Ectodermal cell (in vitro differentiated cells): ENCODE data around the gene SLC2A10.

ENCODE experiments used
- H3K27ac ChIP-seq: 2 replicates; pipeline ENCODE4 v1.7.0; 2013; ENCODE audit warnings: mild to moderate bottlenecking, low read depth, low read length; ENCODE audit not compliant: insufficient read depth, poor library complexity, severe bottlenecking
- H3K27me3 ChIP-seq: 2 replicates; pipeline ENCODE4 v1.7.0; 2013; ENCODE audit warnings: mild to moderate bottlenecking, low read length; ENCODE audit not compliant: insufficient read depth, control insufficient read depth, poor library complexity, severe bottlenecking
- H3K36me3 ChIP-seq: one replicate; pipeline ENCODE4 v1.7.0; 2013; ENCODE audit warnings: low read length; ENCODE audit not compliant: control insufficient read depth, insufficient read depth
- H3K4me1 ChIP-seq: one replicate; pipeline ENCODE4 v1.7.0; 2013; ENCODE audit warnings: low read length; ENCODE audit not compliant: control insufficient read depth, insufficient read depth
- H3K4me3 ChIP-seq: 2 replicates; pipeline ENCODE4 v1.7.0; 2013; ENCODE audit warnings: low read depth, low read length, control low read depth; ENCODE audit not compliant: insufficient read depth
- H3K9me3 ChIP-seq: 2 replicates; pipeline ENCODE4 v1.7.0; 2013; ENCODE audit warnings: mild to moderate bottlenecking, low read length, moderate library complexity; ENCODE audit not compliant: control insufficient read depth
- WGBS, 2 experiments: methylation state at CpG; one replicate each; pipeline ENCODE4 v1.1.7; 2013; ENCODE audit warnings: missing lambda C conversion rate in 2 of 2; 5-methylcytosine and 5-hydroxymethylcytosine counted together

SLC2A10 gene

DNA sequence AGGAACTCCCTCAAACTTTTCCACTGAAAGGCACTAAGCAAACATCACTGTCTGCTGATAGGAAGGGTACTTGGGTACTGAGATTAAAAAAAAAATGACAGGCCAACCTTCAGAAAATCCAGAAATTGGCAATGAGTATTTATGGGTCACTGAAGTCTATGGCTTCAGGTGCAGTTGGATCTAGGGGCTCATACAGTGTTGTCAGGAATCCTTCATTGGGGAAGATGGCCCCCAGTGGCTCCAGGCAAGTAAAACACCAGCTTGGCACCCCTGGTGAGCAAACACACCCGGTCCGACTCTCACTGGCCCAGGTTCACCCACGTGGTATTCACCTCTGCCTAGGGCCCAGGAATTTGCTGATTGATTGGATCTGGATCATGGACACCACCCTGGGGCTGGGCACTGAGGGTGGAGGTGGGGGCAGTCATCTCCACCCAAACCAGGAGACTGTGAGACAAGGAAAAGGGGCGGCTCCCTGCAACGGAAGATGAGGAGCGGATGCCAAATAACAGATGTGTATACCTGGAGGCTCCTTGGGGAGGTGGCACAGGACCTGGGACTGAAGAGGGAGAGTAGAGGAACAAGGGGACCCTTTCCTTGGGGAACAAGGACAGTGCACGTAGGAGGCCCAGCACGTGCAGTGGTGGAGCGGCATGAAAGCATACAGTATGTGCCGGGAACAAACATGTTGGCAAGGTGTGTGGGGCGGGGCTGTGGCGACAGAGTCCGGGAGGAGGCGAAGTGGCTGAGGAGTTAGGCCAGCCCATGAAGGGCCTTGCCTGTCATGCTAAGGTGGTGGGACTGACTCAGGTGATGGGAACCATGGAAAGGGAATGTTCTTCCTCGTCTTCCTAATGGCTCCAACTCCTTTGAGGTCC lies 4.7 kb downstream of the SLC2A10 start:
- WGBS, 2 experiments = 94 to 96% methylated on average over 15 of the region's 15 CpGs
- no peaks in the 10 kb centered on the region for H3K27me3 ChIP-seq
- H3K36me3 ChIP-seq = no peaks in the 10 kb centered on the region
- H3K4me3 ChIP-seq = no peak overlapping the region
- H3K4me1 ChIP-seq = peaks cover 9% of the 10 kb centered on the region
- no peaks in the 10 kb centered on the region for H3K9me3 ChIP-seq
- H3K27ac ChIP-seq = no peak overlapping the region

DNA sequence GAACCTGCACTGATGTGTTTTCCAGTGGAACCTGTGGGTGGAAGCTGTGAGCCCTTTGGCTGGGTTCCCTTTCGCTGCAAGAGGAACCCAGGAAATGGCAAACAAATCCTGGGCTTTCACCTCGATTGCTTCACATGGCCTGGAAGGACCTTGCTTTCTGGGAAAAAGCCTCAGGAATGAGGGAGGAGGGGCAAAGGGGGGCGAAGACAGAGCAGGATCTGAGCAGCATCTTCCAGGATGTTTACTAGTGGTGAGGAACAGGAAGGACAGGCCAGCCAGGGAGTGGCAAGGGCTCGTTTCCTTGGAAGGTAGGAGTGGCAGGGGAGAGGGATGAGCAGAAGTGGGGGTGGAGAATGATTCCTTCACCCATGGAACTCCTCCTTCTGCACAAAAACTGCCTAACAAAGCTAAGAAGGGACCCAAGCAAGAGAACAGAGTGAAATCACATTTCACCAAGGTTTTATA lies 5.9 kb downstream of the SLC2A10 start:
- peaks cover 8% of the 10 kb centered on the region for H3K4me1 ChIP-seq
- peaks cover 7% of the 10 kb centered on the region for H3K36me3 ChIP-seq
- WGBS, 2 experiments = 45 to 47% methylated on average over 4 of the region's 4 CpGs
- H3K9me3 ChIP-seq = no peaks in the 10 kb centered on the region
- no peak overlapping the region for H3K27ac ChIP-seq
- no peak overlapping the region for H3K4me3 ChIP-seq
- no peaks in the 10 kb centered on the region for H3K27me3 ChIP-seq

DNA sequence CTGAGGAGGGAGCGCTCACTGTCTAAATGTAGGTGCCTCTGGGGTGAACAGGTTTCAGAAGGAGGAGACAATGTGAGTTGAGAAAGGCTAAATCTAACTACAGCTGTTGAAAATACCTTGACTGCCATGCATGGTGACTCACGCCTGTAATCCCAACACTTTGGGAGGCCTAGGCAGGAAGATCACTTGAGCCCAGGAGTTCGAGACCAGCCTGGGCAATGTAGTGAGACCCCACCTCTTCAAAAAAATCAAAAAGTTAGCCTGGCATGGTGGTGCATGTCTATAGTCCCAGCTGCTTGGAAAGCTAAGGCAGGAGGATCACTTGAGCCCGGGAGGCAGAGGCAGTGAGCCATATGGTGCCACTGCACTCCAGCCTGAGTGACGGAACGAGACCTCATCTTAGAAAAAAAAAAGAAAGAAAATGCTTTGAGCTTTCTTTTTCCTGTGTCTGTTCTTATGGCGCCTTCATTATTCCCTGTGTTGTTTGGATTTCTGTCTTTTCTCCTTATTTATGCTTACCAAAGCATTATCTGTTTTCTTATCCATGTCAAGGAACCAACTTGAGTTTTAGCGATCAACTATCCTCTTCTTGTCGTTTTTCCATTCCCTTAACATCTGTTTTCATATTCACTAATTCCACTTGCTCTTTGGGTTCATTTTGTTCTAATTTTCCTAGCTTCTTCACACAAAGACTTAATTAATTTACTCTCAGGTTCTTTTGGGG lies 8.5 kb downstream of the SLC2A10 start:
- WGBS, 2 experiments = 83 to 85% methylated on average over 9 of the region's 9 CpGs
- Histone ChIP-seq H3K4me1 (peaks cover 8% of the 10 kb centered on the region), H3K9me3 (no peaks in the 10 kb centered on the region), H3K27ac (no peak overlapping the region), H3K4me3 (no peak overlapping the region), H3K27me3 (no peaks in the 10 kb centered on the region), H3K36me3 (peaks cover 7% of the 10 kb centered on the region)

DNA sequence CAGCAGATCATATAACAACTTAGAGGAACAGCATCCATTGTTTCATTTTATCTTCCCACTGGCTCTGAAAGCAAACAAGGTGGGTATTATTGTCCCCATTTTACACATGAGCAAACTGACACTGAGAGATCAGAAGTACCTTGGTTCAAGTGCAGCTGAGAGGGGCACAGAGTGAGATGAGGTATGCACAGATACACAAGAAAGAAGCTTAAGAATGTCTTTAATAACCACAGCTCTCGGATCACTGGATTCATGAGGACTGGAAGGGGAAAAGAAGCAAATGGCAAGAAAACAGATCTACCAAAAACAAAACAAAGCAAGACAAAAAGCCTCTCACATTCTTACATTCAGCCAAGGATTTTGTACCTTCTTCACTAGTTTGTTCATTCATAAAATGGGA lies 10.6 kb downstream of the SLC2A10 start:
- H3K27me3 ChIP-seq = no peaks in the 10 kb centered on the region
- H3K27ac ChIP-seq = no peak overlapping the region
- no peak overlapping the region for H3K4me3 ChIP-seq
- 100% methylated on average over 1 of the region's 1 CpG for WGBS, 2 experiments
- peaks cover 7% of the 10 kb centered on the region for H3K36me3 ChIP-seq
- H3K9me3 ChIP-seq = no peaks in the 10 kb centered on the region
- H3K4me1 ChIP-seq = peaks cover 7% of the 10 kb centered on the region

DNA sequence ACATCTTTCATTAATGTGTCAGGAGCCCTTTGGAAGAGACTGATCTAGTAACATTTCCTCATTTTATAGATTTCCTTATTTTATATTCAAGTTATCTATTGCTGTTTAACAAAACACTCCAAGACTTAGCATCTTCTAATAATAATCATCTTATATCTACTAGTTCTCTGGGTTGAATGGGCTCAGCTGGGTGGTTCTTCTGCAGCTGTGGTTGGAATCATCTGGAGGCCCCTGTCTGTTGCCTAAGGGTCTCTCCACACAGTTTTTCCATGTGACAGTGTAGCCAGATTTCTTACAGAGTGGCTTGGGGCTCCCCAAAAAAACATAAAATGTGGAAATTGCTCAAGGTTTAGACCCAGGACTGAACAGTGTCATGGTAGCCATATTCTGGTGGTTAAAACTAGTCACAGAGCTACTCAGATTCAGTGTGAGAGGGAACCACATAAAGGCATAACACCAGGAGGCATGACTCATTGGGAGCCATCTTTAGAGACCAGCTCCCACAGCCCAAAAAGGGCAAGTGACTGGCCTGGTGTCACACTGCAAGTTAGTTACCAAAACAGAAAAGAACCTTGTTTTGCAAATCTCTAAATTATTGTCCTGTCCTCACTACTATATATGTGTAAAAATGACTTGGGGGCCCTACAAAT lies 11.5 kb downstream of the SLC2A10 start:
- Histone ChIP-seq H3K4me3 (no peak overlapping the region), H3K27ac (no peak overlapping the region), H3K4me1 (no peaks in the 10 kb centered on the region), H3K36me3 (peaks cover 7% of the 10 kb centered on the region), H3K27me3 (no peaks in the 10 kb centered on the region), H3K9me3 (no peaks in the 10 kb centered on the region)

DNA sequence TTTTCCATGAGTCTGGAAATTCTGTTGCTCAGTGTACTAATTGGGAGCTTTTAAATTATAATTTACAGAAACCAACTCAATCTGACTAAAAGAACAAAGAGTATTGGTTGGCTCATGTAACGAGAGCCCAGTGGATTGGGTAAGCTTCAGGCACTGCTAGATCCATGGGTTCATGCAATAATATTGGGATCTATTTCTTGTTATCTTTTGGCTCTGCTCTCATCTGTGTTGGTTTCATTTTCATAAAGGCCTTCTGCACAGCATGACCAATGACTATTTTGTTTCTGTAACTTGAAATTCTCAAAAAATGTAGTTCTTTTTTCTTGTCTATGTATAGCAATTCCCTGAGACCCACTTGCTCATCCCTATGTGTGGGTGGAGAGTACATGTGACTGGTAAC lies 12.0 kb downstream of the SLC2A10 start:
- no peaks in the 10 kb centered on the region for H3K9me3 ChIP-seq
- 88 to 97% methylated on average over 1 of the region's 1 CpG for WGBS, 2 experiments
- H3K4me1 ChIP-seq = no peaks in the 10 kb centered on the region
- no peaks in the 10 kb centered on the region for H3K27me3 ChIP-seq
- no peak overlapping the region for H3K4me3 ChIP-seq
- peaks cover 7% of the 10 kb centered on the region for H3K36me3 ChIP-seq
- H3K27ac ChIP-seq = no peak overlapping the region

DNA sequence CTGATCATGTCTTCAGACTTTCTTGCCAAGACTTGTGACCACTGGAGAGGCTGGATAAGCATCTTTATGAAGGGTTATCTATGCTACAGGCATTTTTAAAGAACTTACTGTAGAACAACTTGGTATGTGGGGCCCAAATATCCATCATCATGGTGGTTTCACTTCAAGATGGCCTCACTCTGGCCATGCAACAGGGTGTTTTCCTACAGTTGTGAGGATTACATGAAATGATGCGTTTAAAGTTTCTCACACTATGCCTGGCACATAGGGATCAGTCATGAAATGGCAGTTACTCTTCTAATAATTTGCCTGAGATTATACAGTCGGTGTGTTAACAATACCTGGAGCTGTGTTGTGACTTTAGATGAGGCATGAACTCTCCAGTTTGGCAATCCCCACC lies 13.0 kb downstream of the SLC2A10 start:
- no peaks in the 10 kb centered on the region for H3K4me1 ChIP-seq
- peaks cover 7% of the 10 kb centered on the region for H3K36me3 ChIP-seq
- no peak overlapping the region for H3K4me3 ChIP-seq
- no peak overlapping the region for H3K27ac ChIP-seq
- 93 to 96% methylated on average over 2 of the region's 2 CpGs for WGBS, 2 experiments
- no peaks in the 10 kb centered on the region for H3K9me3 ChIP-seq
- H3K27me3 ChIP-seq = no peaks in the 10 kb centered on the region

DNA sequence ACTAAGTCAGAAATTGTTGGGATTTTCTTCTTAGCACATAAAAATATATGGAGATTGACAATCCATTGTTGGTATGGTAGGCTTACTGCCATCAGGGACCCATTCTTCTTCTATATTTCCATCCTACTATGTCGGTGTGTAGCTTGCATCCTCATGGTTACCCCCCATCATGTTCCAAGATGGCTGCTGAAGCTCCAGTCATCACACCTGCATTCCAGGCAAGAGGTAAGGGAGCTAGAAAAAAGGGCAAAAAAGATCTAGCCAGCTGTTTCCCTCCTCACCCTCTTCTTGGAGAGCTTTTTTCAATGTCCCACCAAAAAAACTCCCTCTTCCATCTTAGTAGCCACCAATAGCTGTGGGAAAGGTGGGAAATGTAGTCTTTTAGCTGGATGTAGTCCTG lies 13.6 kb downstream of the SLC2A10 start:
- Histone ChIP-seq H3K36me3 (peaks cover 7% of the 10 kb centered on the region), H3K9me3 (no peaks in the 10 kb centered on the region), H3K4me3 (no peak overlapping the region), H3K27ac (no peak overlapping the region), H3K4me1 (no peaks in the 10 kb centered on the region), H3K27me3 (no peaks in the 10 kb centered on the region)
- 88 to 90% methylated on average over 1 of the region's 1 CpG for WGBS, 2 experiments

DNA sequence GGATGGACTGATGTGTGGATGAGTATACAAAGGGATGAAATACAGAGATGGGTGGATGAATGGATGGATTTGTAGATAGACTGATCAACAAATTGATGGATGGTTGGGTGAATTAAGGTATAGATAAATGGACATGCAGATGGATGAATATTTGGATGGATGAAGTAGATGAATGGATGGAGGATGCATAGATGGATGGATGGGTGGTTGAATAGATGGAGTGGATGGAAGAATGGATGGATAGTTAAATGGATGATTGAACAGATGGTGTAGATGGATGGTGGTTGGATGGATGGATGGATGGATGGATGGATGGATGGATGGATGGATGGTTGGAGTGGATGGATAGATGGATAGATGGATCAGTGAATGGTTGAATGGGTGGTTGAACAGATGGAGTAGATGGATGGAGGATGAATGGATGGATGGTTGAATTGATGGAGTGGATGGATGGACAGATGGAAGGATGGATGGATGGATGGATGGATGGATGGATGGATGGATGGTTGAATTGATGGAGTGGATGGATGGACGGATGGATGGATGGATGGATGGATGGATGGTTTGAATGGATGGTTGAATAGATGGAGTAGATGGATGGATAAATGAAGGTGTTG lies 15.0 kb downstream of the SLC2A10 start:
- WGBS, 2 experiments = 61 to 72% methylated on average over 1 of the region's 1 CpG
- no peaks in the 10 kb centered on the region for H3K9me3 ChIP-seq
- peaks cover 7% of the 10 kb centered on the region for H3K36me3 ChIP-seq
- no peaks in the 10 kb centered on the region for H3K27me3 ChIP-seq
- no peaks in the 10 kb centered on the region for H3K4me1 ChIP-seq
- H3K4me3 ChIP-seq = no peak overlapping the region
- H3K27ac ChIP-seq = no peak overlapping the region
